GM12878 (cell line): ENCODE data around the gene SHROOM2. TPM values are rescaled to one million over a fixed set of nuclear protein-coding genes. Genes with fewer than 3 reads are reported as not detected.
A peak's percentile ranks its signal among the peaks of the same experiment; 100 is the strongest.

Source experiments
- ATAC-seq: fragments of 200-7000 bp; cut with Tn5 transposase; 3 replicates; pipeline ENCODE4 v1.9.1; 2020; ENCODE audit warnings: mild to moderate bottlenecking, moderate library complexity
- BruUV-seq: library from RNA; stranded (reverse); fragments of 400-500 nt; replicated peaks from 2 replicates; lab custom pipeline; 2021; lab: Mats Ljungman, UMichigan
- CTCF ChIA-PET: fragments of 300-600 bp; sonication (Branson Sonifier 250); formaldehyde crosslinking; extraction: SDS; loops from one replicate; lab custom pipeline; 2021; ENCODE audit warnings: inconsistent platforms; lab: Yijun Ruan, JAX
- POLR2A ChIA-PET: fragments of 350-600 bp; formaldehyde crosslinking; extraction: SDS; loops from one replicate; lab custom pipeline; 2021; ENCODE audit warnings: inconsistent platforms; lab: Charles Lee
- RAD21 ChIA-PET: fragments of 300-600 bp; sonication (Branson Sonifier 250); formaldehyde crosslinking; loops from one replicate; lab custom pipeline; 2023; ENCODE audit warnings: antibody characterized with exemption; ENCODE audit not compliant: unreplicated experiment; lab: Charles Lee
- SMC1A ChIA-PET: fragments of 300-600 bp; sonication (Branson Sonifier 250); formaldehyde crosslinking; loops from one replicate; lab custom pipeline; 2023; ENCODE audit not compliant: unreplicated experiment, uncharacterized antibody; lab: Charles Lee
- DNase-seq: peaks from one replicate; pipeline ENCODE4 v3.0.0-alpha.2; 2011; ENCODE audit warnings: low read depth, low spot score
- FAIRE-seq: peaks from 3 replicates; lab custom pipeline; 2011; peaks lifted over from hg19 to GRCh38; lab: Jason Lieb, UNC
- H2AFZ ChIP-seq: 2 replicates; pipeline ENCODE4 v1.6.0; 2011; ENCODE audit warnings: low read depth, low read length, control low read depth; ENCODE audit not compliant: control insufficient read depth
- H3K27ac ChIP-seq: 2 replicates; pipeline ENCODE4 v1.5.1; 2011; ENCODE audit warnings: control low read depth; ENCODE audit not compliant: control insufficient read depth, insufficient read depth
- H3K27me3 ChIP-seq, 2 experiments: replicated peaks in 1 of 2; 2 replicates each; pipeline versions ENCODE4 v1.6.0 to v1.6.1; 2011; ENCODE audit warnings: low read length in 1 of 2; ENCODE audit not compliant: control insufficient read depth in 2 of 2, insufficient read depth in 2 of 2
- H3K36me3 ChIP-seq, 2 experiments: 2 replicates each; pipeline ENCODE4 v1.5.1; 2011; ENCODE audit warnings: low read length in 1 of 2; ENCODE audit not compliant: control insufficient read depth in 2 of 2, insufficient read depth in 2 of 2
- H3K4me1 ChIP-seq: 2 replicates; pipeline ENCODE4 v1.6.1; 2011; ENCODE audit warnings: mild to moderate bottlenecking, low read length, moderate library complexity, mixed read lengths; ENCODE audit not compliant: control insufficient read depth, insufficient read depth
- H3K4me2 ChIP-seq: 2 replicates; pipeline ENCODE4 v1.6.0; 2011; ENCODE audit warnings: control low read depth; ENCODE audit not compliant: control insufficient read depth, insufficient read depth
- H3K4me3 ChIP-seq: fragments of 200-600 bp; sonication (generic); 2 replicates; pipeline ENCODE4 v1.5.1; 2016
- H3K79me2 ChIP-seq: 2 replicates; pipeline ENCODE4 v1.6.0; 2011; ENCODE audit warnings: low read length; ENCODE audit not compliant: control insufficient read depth, insufficient read depth
- H3K9ac ChIP-seq: 2 replicates; pipeline ENCODE4 v1.8.0; 2011; ENCODE audit warnings: low read length, control low read depth, mixed read lengths; ENCODE audit not compliant: control insufficient read depth, insufficient read depth
- H3K9me3 ChIP-seq: replicated peaks from 3 replicates; pipeline ENCODE4 v1.5.1; 2011; ENCODE audit warnings: mild to moderate bottlenecking, low read length; ENCODE audit not compliant: control insufficient read depth, insufficient read depth
- H4K20me1 ChIP-seq: 2 replicates; pipeline ENCODE4 v1.6.0; 2011; ENCODE audit not compliant: control insufficient read depth, insufficient read depth
- BACH1 ChIP-seq: fragments of 450-650 bp; IDR thresholded peaks from 2 replicates; pipeline ENCODE4 v1.6.1; 2017; ENCODE audit warnings: mild to moderate bottlenecking, borderline replicate concordance
- BRCA1 ChIP-seq: IDR thresholded peaks from 2 replicates; pipeline ENCODE4 v1.6.1; 2011; ENCODE audit warnings: low read depth, low read length, improper control_type of control experiment
- E2F4 ChIP-seq: IDR thresholded peaks from 2 replicates; pipeline ENCODE4 v1.6.1; 2012; ENCODE audit warnings: low read depth, low read length, improper control_type of control experiment
- EP300 ChIP-seq, 2 experiments: fragments of 150-350 bp in 1 of 2; IDR thresholded peaks; 2 replicates each; pipeline ENCODE4 v1.6.1; 2011 to 2012; ENCODE audit warnings: low read depth in 2 of 2, low read length in 2 of 2, borderline replicate concordance in 1 of 2, improper control_type of control experiment in 1 of 2, inconsistent platforms in 1 of 2; ENCODE audit not compliant: control insufficient read depth in 1 of 2
- FOXK2 ChIP-seq: fragments of 450-650 bp; IDR thresholded peaks from 2 replicates; pipeline ENCODE4 v1.6.1; 2017; ENCODE audit warnings: mild to moderate bottlenecking, moderate library complexity
- KAT2A ChIP-seq: conservative IDR thresholded peaks from 2 replicates; pipeline ENCODE4 v1.6.1; 2011; ENCODE audit warnings: low read depth, low read length; ENCODE audit not compliant: control insufficient read depth
- MYC ChIP-seq: IDR thresholded peaks from 2 replicates; pipeline ENCODE4 v1.6.1; 2011; ENCODE audit warnings: mild to moderate bottlenecking, low read length, moderate library complexity, inconsistent platforms; ENCODE audit not compliant: insufficient read depth, insufficient replicate concordance, insufficient read length, severe bottlenecking
- POU2F2 ChIP-seq: IDR thresholded peaks from 3 replicates; pipeline ENCODE4 v1.6.1; 2011; ENCODE audit warnings: low read depth, mild to moderate bottlenecking, low read length, borderline replicate concordance
- RELA ChIP-seq: fragments of 450-650 bp; IDR thresholded peaks from 2 replicates; pipeline ENCODE4 v1.8.0; 2014; ENCODE audit warnings: borderline replicate concordance; ENCODE audit not compliant: partially characterized antibody
- SPI1 ChIP-seq: IDR thresholded peaks from 2 replicates; pipeline ENCODE4 v1.6.1; 2011; ENCODE audit warnings: low read depth, mild to moderate bottlenecking, low read length, moderate library complexity, borderline replicate concordance; ENCODE audit not compliant: insufficient read depth
- WRNIP1 ChIP-seq: IDR thresholded peaks from 2 replicates; pipeline ENCODE4 v1.6.1; 2011; ENCODE audit warnings: low read depth, low read length, improper control_type of control experiment, borderline replicate concordance
- WGBS: methylation state at CpG from one replicate; pipeline ENCODE4 v1.1.6; 2016; ENCODE audit warnings: low lambda C conversion rate; ENCODE audit not compliant: insufficient replicate concordance, insufficient coverage; ENCODE audit errors: missing lambda C conversion rate; 5-methylcytosine and 5-hydroxymethylcytosine counted together
- in situ Hi-C: fragments of 300-500 bp; cut with MboI; formaldehyde crosslinking; loops from 9 replicates; pipeline ENCODE4 v1.14.3; 2018; ENCODE audit warnings: mixed read lengths
- intact Hi-C: fragments of 100-400 bp; cut with micrococcal nuclease; formaldehyde crosslinking; loops from one replicate; pipeline ENCODE4 v1.14.2; 2022; ENCODE audit not compliant: unreplicated experiment
- polyA plus RNA-seq, 11 experiments: library from polyadenylated mRNA; depleted of rRNA in 4 of 11; unstranded in 6 of 11; stranded (reverse) in 5 of 11; fragments of >200 nt; fragmentation: Nextera tagmentation in 4 of 11; fragmentation: Illumina TruSeq in 1 of 11; extraction: Ambion mirVana in 4 of 11; extraction: Trizol in 1 of 11; gene quantifications; 1 replicate in 1 of 11; 2 replicates in 10 of 11; pipeline versions ENCODE4 v1.2.1 to v1.2.3, GENCODE V29; 2011 to 2016; ENCODE audit warnings: inconsistent platforms in 2 of 11, missing spikeins in 2 of 11, low read depth in 1 of 11
- total RNA-seq, 4 experiments: library from RNA; depleted of rRNA in 3 of 4; stranded (reverse); fragments of >200 nt in 3 of 4; fragmentation: Illumina TruSeq in 1 of 4; extraction: Trizol in 1 of 4; gene quantifications; 2 replicates each; pipeline versions ENCODE4 v1.2.1 to v1.2.3, GENCODE V29; 2013 to 2021
- TF ChIP-seq, protein P1 (sequence below): fragments of 450-650 bp; IDR thresholded peaks from 2 replicates; pipeline ENCODE4 v1.6.1; 2017; ENCODE audit warnings: borderline replicate concordance
- TF ChIP-seq, protein P2 (sequence below): IDR thresholded peaks from 2 replicates; pipeline ENCODE4 v1.6.1; 2011; ENCODE audit warnings: mild to moderate bottlenecking, low read depth, low read length, moderate library complexity; ENCODE audit not compliant: insufficient replicate concordance
- TF ChIP-seq, protein P3 (sequence below): IDR thresholded peaks from 2 replicates; pipeline ENCODE4 v1.6.1; 2012; ENCODE audit warnings: low read length, inconsistent platforms

Gene SHROOM2
- total and polyA plus RNA-seq, 10 of the 15 experiments (the other 5 are each of a cell fraction or from before 2014, with no cell fraction given) = under 0.01 to 0.15 (median 0.09) TPM; not detected in 2

- no peak for TF ChIP-seq MYC
- no peak for TF ChIP-seq E2F4
Measured at GRCh38 chrX:9995855-9996339, 209.7 kb downstream of the SHROOM2 start (continued).

- WGBS = 61% methylated on average over 9 of the region's 9 CpGs
- H3K79me2 ChIP-seq = no peaks in the 10 kb centered on the region
- ATAC-seq = peak; percentile 21
- peak overlapping the region; percentile 42; the same call in 1 of the 2 replicates for H3K4me2 ChIP-seq
- BruUV-seq = TSS peak; percentile 94
- H3K36me3 ChIP-seq = no peaks in the 10 kb centered on the region
- H4K20me1 ChIP-seq = no peaks in the 10 kb centered on the region
- H3K4me1 ChIP-seq = peaks cover 9% of the 10 kb centered on the region
- no peak overlapping the region for H3K4me3 ChIP-seq
- in situ Hi-C loops (loop anchor here (5.0 to 25.0 kb wide), 3 partner anchors 120 to 1115 kb away; partner anchors contain the start of genes HCCS and MID1), intact Hi-C loops (loop anchor here (1.0 to 5.0 kb wide), 4 partner anchors 16 to 170 kb away; no protein-coding TSS in a partner anchor)
- H3K27me3 ChIP-seq = no peaks in the 10 kb centered on the region
- FAIRE-seq = no peak
- DNase-seq = no peak
- ChIA-PET POLR2A (interaction anchor here (0.6 to 4.8 kb wide), 8 partner anchors 15 to 121 kb away, joined by 3 to 42 read pairs (median 6); no protein-coding TSS in a partner anchor), CTCF (interaction anchor here (0.6 to 8.6 kb wide), 36 partner anchors 9 to 322 kb away, joined by 3 to 412 read pairs (median 5); no protein-coding TSS in a partner anchor), SMC1A (interaction anchor here (0.6 to 11.5 kb wide), 31 partner anchors 9 to 159 kb away, joined by 3 to 281 read pairs (median 4); partner anchors contain the start of gene CLCN4), RAD21 (interaction anchor here (0.7 to 14.7 kb wide), 28 partner anchors 9 to 193 kb away, joined by 3 to 424 read pairs (median 4); no protein-coding TSS in a partner anchor)
- no peak overlapping the region for H2AFZ ChIP-seq
- no peaks in the 10 kb centered on the region for H3K9me3 ChIP-seq
- no peak overlapping the region for H3K27ac ChIP-seq
- no peak overlapping the region for H3K9ac ChIP-seq
- TF ChIP-seq, protein P1, sequence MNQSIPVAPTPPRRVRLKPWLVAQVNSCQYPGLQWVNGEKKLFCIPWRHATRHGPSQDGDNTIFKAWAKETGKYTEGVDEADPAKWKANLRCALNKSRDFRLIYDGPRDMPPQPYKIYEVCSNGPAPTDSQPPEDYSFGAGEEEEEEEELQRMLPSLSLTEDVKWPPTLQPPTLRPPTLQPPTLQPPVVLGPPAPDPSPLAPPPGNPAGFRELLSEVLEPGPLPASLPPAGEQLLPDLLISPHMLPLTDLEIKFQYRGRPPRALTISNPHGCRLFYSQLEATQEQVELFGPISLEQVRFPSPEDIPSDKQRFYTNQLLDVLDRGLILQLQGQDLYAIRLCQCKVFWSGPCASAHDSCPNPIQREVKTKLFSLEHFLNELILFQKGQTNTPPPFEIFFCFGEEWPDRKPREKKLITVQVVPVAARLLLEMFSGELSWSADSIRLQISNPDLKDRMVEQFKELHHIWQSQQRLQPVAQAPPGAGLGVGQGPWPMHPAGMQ = no peak
- TF ChIP-seq KAT2A = no peak
- TF ChIP-seq BRCA1 = no peak
- TF ChIP-seq, protein P2, sequence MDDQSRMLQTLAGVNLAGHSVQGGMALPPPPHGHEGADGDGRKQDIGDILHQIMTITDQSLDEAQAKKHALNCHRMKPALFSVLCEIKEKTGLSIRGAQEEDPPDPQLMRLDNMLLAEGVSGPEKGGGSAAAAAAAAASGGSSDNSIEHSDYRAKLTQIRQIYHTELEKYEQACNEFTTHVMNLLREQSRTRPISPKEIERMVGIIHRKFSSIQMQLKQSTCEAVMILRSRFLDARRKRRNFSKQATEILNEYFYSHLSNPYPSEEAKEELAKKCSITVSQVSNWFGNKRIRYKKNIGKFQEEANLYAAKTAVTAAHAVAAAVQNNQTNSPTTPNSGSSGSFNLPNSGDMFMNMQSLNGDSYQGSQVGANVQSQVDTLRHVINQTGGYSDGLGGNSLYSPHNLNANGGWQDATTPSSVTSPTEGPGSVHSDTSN = no peak
- no peak for TF ChIP-seq EP300 (IDR thresholded peaks at IDR 0.05; ENCODE audit: borderline replicate concordance in 1 of 2, control insufficient read depth in 1 of 2, low read depth in 2 of 2, low read length in 2 of 2)
- no peak for TF ChIP-seq SPI1
- TF ChIP-seq, protein P3, sequence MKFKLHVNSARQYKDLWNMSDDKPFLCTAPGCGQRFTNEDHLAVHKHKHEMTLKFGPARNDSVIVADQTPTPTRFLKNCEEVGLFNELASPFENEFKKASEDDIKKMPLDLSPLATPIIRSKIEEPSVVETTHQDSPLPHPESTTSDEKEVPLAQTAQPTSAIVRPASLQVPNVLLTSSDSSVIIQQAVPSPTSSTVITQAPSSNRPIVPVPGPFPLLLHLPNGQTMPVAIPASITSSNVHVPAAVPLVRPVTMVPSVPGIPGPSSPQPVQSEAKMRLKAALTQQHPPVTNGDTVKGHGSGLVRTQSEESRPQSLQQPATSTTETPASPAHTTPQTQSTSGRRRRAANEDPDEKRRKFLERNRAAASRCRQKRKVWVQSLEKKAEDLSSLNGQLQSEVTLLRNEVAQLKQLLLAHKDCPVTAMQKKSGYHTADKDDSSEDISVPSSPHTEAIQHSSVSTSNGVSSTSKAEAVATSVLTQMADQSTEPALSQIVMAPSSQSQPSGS = no peak
- no peak for TF ChIP-seq BACH1
- TF ChIP-seq POU2F2 = no peak
- no peak for TF ChIP-seq WRNIP1
- TF ChIP-seq FOXK2 = no peak
- no peak for TF ChIP-seq RELA
Measured at GRCh38 chrX:9997041-9997440, 210.8 kb downstream of the SHROOM2 start.
